M059J (cell line): Measurements from ENCODE around the gene ZNF592. TPM values are rescaled to one million over a fixed set of nuclear protein-coding genes. Genes with fewer than 3 reads are reported as not detected.

Experiments used
- DNase-seq: peaks from one replicate; pipeline ENCODE4 v3.0.0-alpha.2; 2012; ENCODE audit warnings: low read depth
- total RNA-seq: library from RNA; depleted of rRNA; stranded (reverse); fragments of >200 nt; shearing (Covaris generic); gene quantifications from 2 replicates; pipeline ENCODE4 v1.2.3, GENCODE V29; 2014

The ZNF592 gene
- total RNA-seq, 1 experiment from 2014 or later, result 13.1 TPM

GRCh38 chr15:84775867-84776449, 27.6 kb downstream of the ZNF592 start:
- peak; percentile 58 for DNase-seq

DNA sequence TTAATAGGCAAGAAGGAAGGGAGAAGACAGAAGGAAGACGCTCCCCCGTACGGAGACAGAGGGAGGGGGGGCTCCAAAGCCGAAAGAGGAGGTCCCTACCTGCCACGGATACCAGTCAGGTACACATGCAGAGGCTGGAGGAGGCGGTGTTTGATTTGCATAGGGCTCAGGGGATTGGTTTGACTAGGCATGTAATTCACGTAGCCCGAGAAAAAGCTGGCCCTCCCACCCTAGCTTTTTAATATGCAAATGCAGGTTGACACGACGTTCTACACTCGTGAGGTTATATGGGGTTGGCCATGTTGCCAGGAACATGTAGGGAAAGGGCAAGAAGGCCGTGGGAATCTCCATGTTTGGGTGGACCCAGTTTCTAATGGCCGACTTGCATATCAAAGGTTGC, 29.8 kb downstream of the ZNF592 start:
- no peak for DNase-seq

DNA sequence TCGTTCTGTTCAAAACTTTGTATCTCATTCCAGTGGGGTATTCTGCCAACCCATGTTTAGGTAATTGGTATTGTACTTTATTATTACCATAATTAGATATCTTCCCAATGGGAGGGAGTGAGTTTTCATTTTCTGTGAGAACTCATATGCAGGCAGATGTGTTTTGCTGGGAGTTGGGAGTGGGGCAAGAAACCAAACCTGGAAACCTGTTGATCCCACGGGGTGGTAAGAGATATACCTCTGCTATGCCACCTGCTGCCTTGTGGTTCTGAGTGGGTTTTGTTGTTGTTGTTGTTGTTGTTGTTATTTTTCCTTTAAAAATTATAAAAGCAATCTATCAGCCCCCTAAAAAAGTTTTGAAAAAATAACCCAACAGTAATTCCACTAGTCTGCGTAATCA, 32.1 kb downstream of the ZNF592 start:
- DNase-seq, result no peak

DNA sequence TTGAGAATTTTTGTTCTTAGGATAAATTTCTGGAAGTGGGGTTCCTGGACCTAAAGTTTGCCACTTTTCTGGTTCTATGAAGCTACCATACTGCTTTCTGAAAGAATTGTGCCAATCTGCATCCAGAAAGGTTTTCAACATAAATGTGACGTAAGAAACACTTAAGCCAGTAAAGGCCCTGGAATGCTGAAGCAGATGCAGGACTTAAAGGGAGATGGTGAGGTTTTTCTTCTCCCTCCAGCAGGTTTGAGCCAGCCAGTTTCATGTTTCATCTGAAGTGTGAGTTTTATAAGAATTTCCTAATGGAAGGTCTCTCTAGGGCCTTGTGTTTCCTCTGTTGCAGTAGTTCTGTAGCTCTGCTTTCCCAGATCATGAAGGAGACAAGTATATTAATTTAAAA, 33.1 kb downstream of the ZNF592 start:
- DNase-seq, result no peak

GRCh38 chr15:84782346-84782745, 34.0 kb downstream of the ZNF592 start:
- no peak for DNase-seq

GRCh38 chr15:84783493-84784251, 35.3 kb downstream of the ZNF592 start:
- DNase-seq, result no peak

GRCh38 chr15:84784262-84784661, 35.9 kb downstream of the ZNF592 start:
- DNase-seq, result no peak

- DNase-seq, result no peak
These were observed 36.7 kb downstream of the ZNF592 start for GRCh38 chr15:84785053-84785452.

- no peak for DNase-seq
These were observed 40.1 kb downstream of the ZNF592 start for GRCh38 chr15:84788500-84788899.

DNA sequence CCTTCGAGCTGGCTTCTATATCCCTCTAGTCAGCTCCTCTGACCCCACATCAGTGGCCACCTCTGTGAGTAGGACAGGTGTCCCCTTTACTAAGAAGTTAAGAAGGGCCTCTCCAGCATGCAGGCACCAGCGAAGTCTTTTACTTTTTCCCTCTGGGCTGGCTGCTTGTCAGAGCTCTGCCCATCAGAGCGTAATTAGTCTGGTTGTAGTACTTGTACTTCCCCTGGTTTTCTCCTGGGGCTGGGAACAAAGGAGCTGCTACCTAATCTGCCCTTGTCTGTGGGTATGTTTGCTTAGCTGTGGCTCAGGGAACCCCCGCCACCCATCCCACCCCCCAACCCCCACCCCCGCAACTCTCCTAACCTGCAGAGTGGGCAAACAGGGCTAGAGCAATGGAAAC, 41.4 kb downstream of the ZNF592 start:
- DNase-seq, result no peak

DNA sequence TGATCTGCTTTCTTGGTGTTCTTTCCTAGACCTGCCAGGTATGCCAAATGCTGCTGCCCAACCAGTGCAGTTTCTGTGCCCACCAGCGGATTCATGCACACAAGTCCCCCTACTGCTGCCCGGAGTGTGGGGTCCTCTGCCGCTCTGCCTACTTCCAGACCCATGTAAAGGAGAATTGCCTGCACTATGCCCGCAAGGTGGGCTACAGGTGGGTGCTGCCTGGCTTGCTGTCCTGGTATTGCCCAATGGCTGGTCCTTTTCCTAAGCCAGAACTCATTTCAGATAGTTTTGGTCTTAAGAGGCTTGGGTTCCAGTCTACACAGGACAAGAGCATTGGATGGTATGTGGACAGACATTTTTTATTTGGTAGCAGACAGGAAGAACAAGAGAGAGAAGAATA, 42.3 kb downstream of the ZNF592 start:
- no peak for DNase-seq

DNA sequence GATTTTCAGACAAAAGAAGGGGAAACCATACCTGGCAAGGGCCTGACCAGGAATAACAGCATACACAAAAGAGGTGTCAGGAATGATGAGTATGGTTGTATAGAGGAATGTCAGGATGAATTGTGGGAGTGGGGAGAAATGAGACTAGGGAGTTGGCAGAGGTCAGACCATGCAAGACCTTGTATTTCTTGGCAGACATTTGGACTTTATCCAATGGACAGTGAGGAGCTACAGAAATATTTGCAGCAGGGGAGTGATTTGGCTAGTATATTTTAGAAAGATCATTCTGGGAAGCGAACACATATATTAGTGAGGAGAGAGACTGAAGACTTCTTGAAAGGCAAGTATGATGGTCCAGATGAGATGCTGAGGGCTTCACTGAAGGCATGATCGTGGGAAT, 43.4 kb downstream of the ZNF592 start:
- DNase-seq, result no peak

GRCh38 chr15:84793431-84794161, 45.2 kb downstream of the ZNF592 start:
- DNase-seq, result no peak

DNA sequence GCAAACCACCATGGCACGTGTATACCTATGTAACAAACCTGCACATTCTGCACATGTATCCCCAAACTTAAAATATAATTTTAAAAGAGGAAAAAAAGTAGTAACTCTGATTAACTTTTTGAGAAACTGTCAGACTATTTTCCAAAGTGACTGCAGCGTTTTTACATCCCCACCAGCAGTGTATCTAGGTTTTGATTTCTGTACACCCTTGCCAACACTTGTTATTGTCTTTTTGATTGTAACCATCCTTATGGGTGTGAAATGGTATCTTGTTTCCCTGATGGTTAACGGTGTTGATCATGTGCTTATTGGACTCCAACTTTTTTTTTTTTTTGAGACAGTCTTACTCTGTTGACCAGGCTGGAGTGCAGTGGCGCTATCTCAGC, 45.8 kb downstream of the ZNF592 start:
- DNase-seq, result no peak

DNA sequence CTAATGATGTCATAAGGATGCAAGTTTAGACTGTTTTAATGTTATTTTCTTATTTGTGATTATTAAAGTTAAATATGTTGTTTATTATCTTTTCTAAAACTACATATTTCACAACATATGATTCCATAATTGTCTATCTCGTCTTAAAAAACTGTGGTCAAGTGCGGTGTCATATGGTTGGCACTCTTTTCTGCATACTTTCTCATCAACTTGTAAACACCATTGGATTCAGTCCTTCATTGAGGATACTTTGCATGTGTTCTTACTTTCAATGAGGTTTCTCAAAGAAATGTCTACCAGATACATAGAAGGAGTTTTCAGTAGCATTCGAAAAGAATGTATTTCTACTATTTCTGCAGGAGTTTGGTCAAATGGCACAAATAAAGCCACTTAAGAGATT, 46.8 kb downstream of the ZNF592 start:
- no peak for DNase-seq

DNA sequence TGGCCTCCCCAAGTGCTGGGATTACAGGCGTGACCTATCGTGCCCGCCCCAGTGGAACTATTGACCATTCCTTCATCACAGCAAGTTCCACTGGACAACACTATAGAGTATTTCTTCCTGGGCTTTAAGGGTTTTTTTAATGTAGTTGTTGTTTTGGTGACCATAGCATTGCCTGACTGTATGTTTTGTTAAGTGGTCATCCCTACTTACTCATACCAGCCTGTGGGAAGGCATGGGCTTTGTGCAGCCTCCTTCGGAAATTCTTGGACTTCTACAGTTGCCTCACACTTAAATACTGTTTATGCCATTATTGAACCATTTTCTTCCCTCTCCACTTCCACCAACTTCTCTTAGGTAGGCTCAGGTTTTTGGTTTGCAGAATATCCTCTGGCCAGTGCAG, 48.8 kb downstream of the ZNF592 start:
- DNase-seq, result peak; percentile 37

DNA sequence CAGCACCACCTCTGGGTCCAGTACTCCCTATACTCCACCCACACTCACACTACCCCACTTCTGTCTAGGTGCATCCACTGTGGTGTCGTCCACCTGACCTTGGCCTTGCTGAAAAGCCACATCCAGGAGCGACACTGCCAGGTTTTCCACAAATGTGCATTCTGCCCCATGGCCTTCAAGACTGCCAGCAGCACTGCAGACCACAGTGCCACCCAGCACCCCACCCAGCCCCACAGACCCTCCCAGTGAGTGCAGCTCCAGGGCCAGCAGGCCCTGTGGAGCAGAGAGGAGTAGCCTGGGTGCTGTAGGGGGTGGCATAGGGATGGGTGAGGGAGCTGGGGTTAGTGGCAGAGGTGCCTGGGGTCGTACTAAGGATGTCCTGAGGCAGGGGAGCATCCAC, 49.4 kb downstream of the ZNF592 start:
- DNase-seq, result no peak

DNA sequence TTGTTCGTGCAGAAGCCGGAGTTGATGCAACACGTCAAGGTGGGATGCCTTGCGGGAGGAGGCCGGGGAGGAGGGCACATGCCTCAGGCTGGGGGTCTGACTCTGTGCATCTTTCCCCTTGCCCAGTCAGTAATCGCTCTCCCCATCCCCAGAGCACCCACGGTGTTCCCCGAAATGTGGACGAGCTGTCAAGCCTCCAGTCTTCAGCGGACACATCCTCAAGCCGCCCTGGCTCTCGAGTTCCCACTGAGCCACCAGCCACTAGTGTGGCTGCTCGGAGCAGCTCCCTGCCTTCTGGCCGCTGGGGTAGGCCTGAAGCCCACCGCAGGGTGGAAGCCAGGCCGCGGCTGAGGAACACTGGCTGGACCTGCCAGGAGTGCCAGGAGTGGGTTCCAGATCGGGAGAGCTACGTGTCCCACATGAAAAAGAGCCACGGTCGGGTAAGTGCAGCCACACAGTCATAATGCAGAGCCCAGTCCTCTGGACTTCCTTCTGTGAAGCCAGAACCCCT, 50.1 kb downstream of the ZNF592 start:
- no peak for DNase-seq

DNA sequence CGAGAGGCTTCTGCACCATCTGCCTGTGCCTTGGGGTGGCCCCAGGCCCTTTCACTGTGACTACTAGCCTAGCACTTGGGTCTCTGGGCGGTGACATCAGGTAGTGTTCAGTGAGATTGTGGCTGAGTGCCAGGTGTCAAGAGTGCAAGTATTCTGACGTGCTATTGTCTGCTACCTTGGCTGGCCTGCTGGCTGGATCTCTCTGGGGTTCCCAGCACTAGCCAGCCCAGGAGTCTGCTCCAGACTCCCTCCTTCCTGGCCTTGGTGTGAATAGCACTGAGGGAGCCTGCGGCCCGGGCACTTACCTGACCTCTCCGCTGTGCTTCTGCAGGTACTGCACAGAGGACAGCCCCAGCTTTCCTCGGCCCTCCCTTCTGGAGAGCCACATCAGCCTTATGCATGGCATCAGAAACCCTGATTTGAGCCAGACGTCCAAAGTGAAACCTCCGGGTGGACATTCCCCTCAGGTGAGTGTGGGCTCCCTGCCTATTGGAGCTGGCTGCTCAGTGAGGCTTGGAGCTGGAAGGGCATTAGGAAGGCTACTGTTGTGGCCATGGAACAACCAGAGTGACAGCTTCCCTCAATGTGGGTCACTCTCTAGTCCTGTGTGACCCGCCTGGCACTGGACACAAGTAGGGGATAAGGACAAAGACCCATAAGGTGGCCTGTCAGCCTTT, 51.3 kb downstream of the ZNF592 start:
- no peak for DNase-seq

GRCh38 chr15:84800365-84800806, 52.0 kb downstream of the ZNF592 start:
- no peak for DNase-seq

GRCh38 chr15:84804005-84804900, 55.9 kb downstream of the ZNF592 start:
- no peak for DNase-seq
